Hepatocyte (in vitro differentiated cells): ENCODE results near the gene GDPD3. TPM values are rescaled to one million over a fixed set of nuclear protein-coding genes. Genes with fewer than 3 reads are reported as not detected.

Experiments
- DNase-seq: peaks from one replicate; pipeline ENCODE4 v3.0.0-alpha.2; 2016; ENCODE audit warnings: low spot score
- H2AFZ ChIP-seq: fragments of 200-600 bp; sonication (generic); 2 replicates; pipeline ENCODE4 v1.6.0; 2016; ENCODE audit warnings: antibody characterized with exemption, mild to moderate bottlenecking
- H3K27ac ChIP-seq: fragments of 200-600 bp; sonication (generic); 2 replicates; pipeline ENCODE4 v1.5.1; 2016; ENCODE audit warnings: mild to moderate bottlenecking
- H3K27me3 ChIP-seq: fragments of 200-600 bp; sonication (generic); 2 replicates; pipeline ENCODE4 v1.6.1; 2016
- H3K36me3 ChIP-seq: fragments of 200-600 bp; sonication (generic); replicated peaks from 2 replicates; pipeline ENCODE4 v1.5.1; 2016; ENCODE audit warnings: low read depth; ENCODE audit not compliant: insufficient read depth
- H3K4me1 ChIP-seq: fragments of 200-600 bp; sonication (generic); 2 replicates; pipeline ENCODE4 v1.5.1; 2016; ENCODE audit warnings: mild to moderate bottlenecking, moderate library complexity; ENCODE audit not compliant: insufficient read depth
- H3K4me2 ChIP-seq: fragments of 200-600 bp; sonication (generic); 2 replicates; pipeline ENCODE4 v1.6.0; 2016
- H3K4me3 ChIP-seq: fragments of 200-600 bp; sonication (generic); 2 replicates; pipeline ENCODE4 v1.5.1; 2016; ENCODE audit warnings: mild to moderate bottlenecking
- H3K79me2 ChIP-seq: fragments of 200-600 bp; sonication (generic); 2 replicates; pipeline ENCODE4 v1.6.0; 2017; ENCODE audit warnings: mild to moderate bottlenecking
- H3K9me2 ChIP-seq: fragments of 200-600 bp; sonication (generic); replicated peaks from 2 replicates; pipeline ENCODE4 v1.6.0; 2017; ENCODE audit warnings: mild to moderate bottlenecking; ENCODE audit not compliant: insufficient read depth
- H3K9me3 ChIP-seq: fragments of 200-600 bp; sonication (generic); 2 replicates; pipeline ENCODE4 v1.5.1; 2016; ENCODE audit warnings: low read depth, mild to moderate bottlenecking
- H4K20me1 ChIP-seq: fragments of 200-600 bp; sonication (generic); 2 replicates; pipeline ENCODE4 v1.6.0; 2016; ENCODE audit warnings: mild to moderate bottlenecking; ENCODE audit not compliant: insufficient read depth, poor library complexity, severe bottlenecking
- EZH2 ChIP-seq: fragments of 200-600 bp; sonication (generic); IDR thresholded peaks from 2 replicates; pipeline ENCODE4 v1.6.1; 2016; ENCODE audit warnings: antibody characterized with exemption, mild to moderate bottlenecking, borderline replicate concordance
- EZH2phosphoT487 ChIP-seq: fragments of 200-600 bp; sonication (generic); IDR thresholded peaks from one replicate; pipeline ENCODE4 v1.6.1; 2018; ENCODE audit warnings: antibody characterized with exemption, mild to moderate bottlenecking, low read depth, moderate library complexity; ENCODE audit not compliant: unreplicated experiment, severe bottlenecking
- WGBS: methylation state at CpG from one replicate; pipeline ENCODE4 v1.1.6; 2016; ENCODE audit warnings: low lambda C conversion rate; ENCODE audit errors: missing lambda C conversion rate; 5-methylcytosine and 5-hydroxymethylcytosine counted together
- polyA plus RNA-seq: library from polyadenylated mRNA; unstranded; fragments of >200 nt; fragmentation: Nextera tagmentation; extraction: Ambion mirVana; gene quantifications from 2 replicates; pipeline ENCODE4 v1.2.1, GENCODE V29; 2016
- total RNA-seq: library from RNA; depleted of rRNA; stranded (reverse); fragments of >200 nt; gene quantifications from 2 replicates; pipeline ENCODE4 v1.2.3, GENCODE V29; 2014
- TF ChIP-seq, protein P1 (sequence below): fragments of 200-600 bp; sonication (generic); IDR thresholded peaks from 2 replicates; pipeline ENCODE4 v1.5.1; 2016; ENCODE audit warnings: antibody characterized with exemption, mild to moderate bottlenecking; ENCODE audit not compliant: poor library complexity

The GDPD3 gene
- 0.67 TPM in 1 of 2 replicates, not detected in the other for total RNA-seq
- 5.4 and 11.2 TPM in 2 replicates for polyA plus RNA-seq

GRCh38 chr16:30113031-30113710, at the start of gene GDPD3:
TSS of gene GDPD3 (minus strand) at chr16:30113537. CDS start at chr16:30113478, 59 bp downstream.
- H3K27ac ChIP-seq = peak within 1 kb of the TSS; percentile 43
- no peaks in the 10 kb centered on the region for H3K36me3 ChIP-seq

DNA sequence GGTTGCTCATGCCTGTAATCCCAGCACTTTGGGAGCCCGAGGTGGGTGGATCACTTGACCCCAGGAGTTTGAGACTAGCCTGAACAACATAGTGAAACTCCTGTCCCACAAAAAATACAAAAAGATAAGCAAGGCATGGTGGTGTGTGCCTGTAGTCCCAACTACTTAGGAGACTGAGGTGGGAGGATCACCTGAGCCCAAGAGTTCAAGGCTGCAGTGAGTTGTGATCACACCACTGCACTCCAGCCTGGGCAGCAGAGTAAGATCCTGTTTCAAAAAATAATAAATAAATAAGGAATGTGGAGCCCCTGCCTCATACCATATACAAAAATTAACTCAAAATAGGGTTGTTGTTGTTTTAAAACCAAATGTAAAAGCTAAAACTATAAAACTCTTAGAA, 43.9 kb upstream of the GDPD3 start:
- no peaks in the 10 kb centered on the region for H3K9me3 ChIP-seq
- no peaks in the 10 kb centered on the region for H3K79me2 ChIP-seq
- no peak for DNase-seq
- no peaks in the 10 kb centered on the region for H3K27me3 ChIP-seq
- H3K4me1 ChIP-seq = no peaks in the 10 kb centered on the region
- no peaks in the 10 kb centered on the region for H3K36me3 ChIP-seq
- no peaks in the 10 kb centered on the region for H4K20me1 ChIP-seq
- 92% methylated on average over 1 of the region's 1 CpG for WGBS
- TF ChIP-seq EZH2 = no peak
- TF ChIP-seq EZH2phosphoT487 = no peak
- TF ChIP-seq, protein P1, sequence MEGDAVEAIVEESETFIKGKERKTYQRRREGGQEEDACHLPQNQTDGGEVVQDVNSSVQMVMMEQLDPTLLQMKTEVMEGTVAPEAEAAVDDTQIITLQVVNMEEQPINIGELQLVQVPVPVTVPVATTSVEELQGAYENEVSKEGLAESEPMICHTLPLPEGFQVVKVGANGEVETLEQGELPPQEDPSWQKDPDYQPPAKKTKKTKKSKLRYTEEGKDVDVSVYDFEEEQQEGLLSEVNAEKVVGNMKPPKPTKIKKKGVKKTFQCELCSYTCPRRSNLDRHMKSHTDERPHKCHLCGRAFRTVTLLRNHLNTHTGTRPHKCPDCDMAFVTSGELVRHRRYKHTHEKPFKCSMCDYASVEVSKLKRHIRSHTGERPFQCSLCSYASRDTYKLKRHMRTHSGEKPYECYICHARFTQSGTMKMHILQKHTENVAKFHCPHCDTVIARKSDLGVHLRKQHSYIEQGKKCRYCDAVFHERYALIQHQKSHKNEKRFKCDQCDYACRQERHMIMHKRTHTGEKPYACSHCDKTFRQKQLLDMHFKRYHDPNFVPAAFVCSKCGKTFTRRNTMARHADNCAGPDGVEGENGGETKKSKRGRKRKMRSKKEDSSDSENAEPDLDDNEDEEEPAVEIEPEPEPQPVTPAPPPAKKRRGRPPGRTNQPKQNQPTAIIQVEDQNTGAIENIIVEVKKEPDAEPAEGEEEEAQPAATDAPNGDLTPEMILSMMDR = no peak
- H3K9me2 ChIP-seq = no peaks in the 10 kb centered on the region
- no peak overlapping the region for H3K4me2 ChIP-seq
- no peak overlapping the region for H2AFZ ChIP-seq
- H3K27ac ChIP-seq = no peak overlapping the region
- H3K4me3 ChIP-seq = no peak overlapping the region

More at GRCh38 chr16:30113031-30113710, at the start of gene GDPD3:
- WGBS = 66% methylated on average over 16 of the region's 20 CpGs
- TF ChIP-seq, protein P1 = no peak
- H3K27me3 ChIP-seq = no peaks in the 10 kb centered on the region
- DNase-seq = peak; percentile 66
- no peaks in the 10 kb centered on the region for H3K79me2 ChIP-seq
- H3K4me3 ChIP-seq = no peak within 1 kb of the TSS
- no peaks in the 10 kb centered on the region for H3K9me2 ChIP-seq
- no peak within 1 kb of the TSS for H2AFZ ChIP-seq
- H4K20me1 ChIP-seq = no peaks in the 10 kb centered on the region
- peaks cover 11% of the 10 kb centered on the region for H3K4me1 ChIP-seq
- no peaks in the 10 kb centered on the region for H3K9me3 ChIP-seq
- H3K4me2 ChIP-seq = no peak within 1 kb of the TSS

- H3K9me3 ChIP-seq = no peaks in the 10 kb centered on the region
- no peaks in the 10 kb centered on the region for H4K20me1 ChIP-seq
- no peaks in the 10 kb centered on the region for H3K9me2 ChIP-seq
- no peaks in the 10 kb centered on the region for H3K4me1 ChIP-seq
- H3K4me2 ChIP-seq = no peak overlapping the region
- 91% methylated on average over 5 of the region's 5 CpGs for WGBS
- no peak overlapping the region for H3K27ac ChIP-seq
- H3K36me3 ChIP-seq = no peaks in the 10 kb centered on the region
- H3K4me3 ChIP-seq = no peak overlapping the region
- H3K79me2 ChIP-seq = no peaks in the 10 kb centered on the region
- H2AFZ ChIP-seq = no peak overlapping the region
- no peak for DNase-seq
- no peaks in the 10 kb centered on the region for H3K27me3 ChIP-seq
- TF ChIP-seq, protein P1 = no peak
- TF ChIP-seq EZH2phosphoT487 (no peak), EZH2 (no peak)
Measured at GRCh38 chr16:30155188-30155587, 41.9 kb upstream of the GDPD3 start.

GRCh38 chr16:30152517-30152916, 39.2 kb upstream of the GDPD3 start:
- H3K9me3 ChIP-seq = peaks cover 4% of the 10 kb centered on the region
- H3K4me2 ChIP-seq = no peak overlapping the region
- H4K20me1 ChIP-seq = no peaks in the 10 kb centered on the region
- no peaks in the 10 kb centered on the region for H3K9me2 ChIP-seq
- H3K27me3 ChIP-seq = no peaks in the 10 kb centered on the region
- DNase-seq = no peak
- H3K4me1 ChIP-seq = no peaks in the 10 kb centered on the region
- H3K4me3 ChIP-seq = no peak overlapping the region
- H3K36me3 ChIP-seq = no peaks in the 10 kb centered on the region
- no peak overlapping the region for H3K27ac ChIP-seq
- TF ChIP-seq EZH2phosphoT487 (no peak), EZH2 (no peak)
- TF ChIP-seq, protein P1 = no peak
- WGBS = over 99% methylated on average over 9 of the region's 9 CpGs
- H3K79me2 ChIP-seq = no peaks in the 10 kb centered on the region
- no peak overlapping the region for H2AFZ ChIP-seq
